ENCODE data around the gene RREB1.

GRCh38 chr6:7246401-7247178, 138.8 kb downstream of the RREB1 start:
- TF ChIP-seq SIN3A (IDR thresholded peaks at IDR 0.05; ENCODE audit: borderline replicate concordance, insufficient read depth, low read depth, low read length) (no peak), CTCF (IDR thresholded peaks at IDR 0.05) (no peak), POLR2AphosphoS5 (IDR thresholded peaks at IDR 0.05; ENCODE audit: low read depth, low read length) (no peak)
